Fibroblast of skin of right quadriceps (primary cell): ENCODE data around the gene DHX57.

Experiments
- DNase-seq: peaks from one replicate; pipeline ENCODE4 v3.0.0-alpha.2; 2013

DHX57 gene

DNA sequence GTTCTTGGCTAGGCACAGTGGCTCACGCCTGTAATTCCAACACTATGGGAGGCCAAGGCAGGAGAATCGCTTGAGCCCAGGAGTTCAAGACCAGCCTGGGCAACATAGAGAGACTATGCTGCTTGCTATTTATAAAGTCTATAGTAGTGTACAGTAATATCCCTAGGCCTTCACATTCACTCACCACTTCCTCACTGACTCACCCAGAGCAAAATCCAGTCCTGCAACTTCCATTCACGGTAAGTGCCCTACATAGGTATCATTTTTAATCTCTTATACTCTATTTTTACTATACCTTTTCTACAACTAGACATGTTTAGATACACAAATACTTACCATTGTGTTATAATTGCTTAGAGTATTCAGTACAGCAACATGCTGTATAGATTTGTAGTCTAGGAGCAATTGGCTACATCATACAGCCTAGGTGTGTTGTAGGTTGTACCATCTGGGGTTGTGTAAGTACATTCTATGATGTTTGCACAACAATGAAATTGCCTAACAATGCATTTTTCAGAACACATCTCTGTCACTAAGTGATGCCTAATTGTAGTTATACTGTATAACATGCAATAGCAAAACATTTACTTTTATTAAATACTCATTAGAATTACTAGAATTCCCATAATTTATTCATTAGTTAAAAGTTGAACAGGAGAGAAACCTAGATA, 8.8 kb downstream of the DHX57 start:
- no peak for DNase-seq

DNA sequence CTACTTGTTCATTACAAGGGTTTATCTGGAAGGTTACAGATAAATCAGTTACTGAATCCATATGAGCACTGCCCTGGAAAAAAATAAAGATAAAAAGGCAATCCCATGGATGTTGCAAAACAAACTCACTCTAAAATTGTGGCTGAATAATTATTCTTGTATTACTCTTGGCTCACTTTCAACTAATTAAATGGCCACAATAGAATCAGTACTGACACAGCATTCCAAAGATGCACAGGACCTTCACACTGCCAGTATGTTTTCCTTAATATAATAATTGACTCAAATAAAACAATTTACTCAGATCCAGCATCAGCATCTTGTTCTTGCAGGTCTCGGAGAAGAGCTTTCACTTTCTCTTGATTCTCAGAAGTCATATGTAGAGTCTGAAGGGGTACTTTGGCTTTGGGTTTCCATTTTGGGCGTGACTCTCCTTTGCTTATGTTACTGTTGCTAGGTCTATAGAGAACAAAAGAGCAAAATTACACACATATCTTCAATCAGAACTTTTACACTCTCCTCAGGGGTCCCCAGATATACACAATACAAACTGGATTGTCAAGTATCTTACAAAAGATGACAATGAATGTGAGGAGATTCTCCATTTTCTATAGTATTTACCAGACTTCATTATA, 12.6 kb downstream of the DHX57 start:
- DNase-seq: no peak

DNA sequence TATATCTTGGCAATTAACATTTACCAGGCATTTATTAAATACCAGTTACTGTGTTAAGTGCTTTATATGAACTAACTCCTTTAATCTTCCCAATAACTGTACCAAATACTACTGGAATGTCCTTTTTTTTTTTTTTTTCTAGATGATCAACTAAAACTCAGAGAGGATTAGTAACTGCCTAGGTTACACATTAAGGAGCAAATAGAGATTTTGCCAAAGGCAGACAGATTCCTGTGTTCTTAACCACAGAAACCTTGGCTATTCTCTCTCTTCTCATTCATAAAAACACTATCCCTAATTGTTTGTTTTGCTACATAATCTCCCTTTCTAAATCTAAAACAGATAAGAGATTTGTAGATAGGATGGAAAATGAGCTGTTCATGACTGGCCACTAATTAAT, 13.3 kb downstream of the DHX57 start:
- no peak for DNase-seq

DNA sequence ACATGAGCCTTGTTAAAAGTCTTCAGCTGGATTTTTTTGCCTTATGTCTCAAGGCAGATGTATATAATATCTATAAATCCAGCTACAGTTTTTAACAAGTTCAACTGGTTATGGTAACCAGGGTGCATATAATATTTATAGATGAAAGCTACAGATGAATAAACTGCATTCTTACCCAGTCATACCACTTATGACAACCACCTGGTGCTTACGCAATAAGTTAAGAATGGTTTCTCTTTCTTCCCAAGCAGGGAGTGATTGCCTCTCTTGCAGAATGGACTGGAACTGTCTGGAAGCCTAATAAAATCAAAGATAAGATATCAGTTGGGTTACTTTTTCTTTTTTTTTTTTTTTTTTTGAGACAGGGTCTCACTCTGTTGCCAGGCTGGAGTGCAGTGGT, 19.6 kb downstream of the DHX57 start:
- DNase-seq: peak; percentile 6

DNA sequence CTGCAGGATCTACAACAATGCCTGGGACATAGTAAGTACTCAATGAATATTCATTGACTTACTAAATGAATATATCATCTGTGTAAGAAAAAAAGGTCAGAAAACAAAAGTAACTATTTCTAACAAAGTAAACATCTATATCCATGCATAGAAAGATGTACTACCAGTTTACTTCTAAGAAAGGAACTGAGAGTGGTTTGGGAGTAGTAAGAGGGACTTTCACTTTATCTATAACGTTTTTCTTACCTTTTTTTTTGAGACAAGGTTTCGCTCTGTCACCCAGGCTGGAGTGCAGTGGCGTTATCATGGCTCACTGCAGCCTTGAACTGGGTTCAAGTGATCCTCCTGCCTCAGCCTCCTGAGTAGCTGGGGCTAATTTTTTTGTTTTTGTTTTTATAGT, 25.7 kb downstream of the DHX57 start:
- no peak for DNase-seq

DNA sequence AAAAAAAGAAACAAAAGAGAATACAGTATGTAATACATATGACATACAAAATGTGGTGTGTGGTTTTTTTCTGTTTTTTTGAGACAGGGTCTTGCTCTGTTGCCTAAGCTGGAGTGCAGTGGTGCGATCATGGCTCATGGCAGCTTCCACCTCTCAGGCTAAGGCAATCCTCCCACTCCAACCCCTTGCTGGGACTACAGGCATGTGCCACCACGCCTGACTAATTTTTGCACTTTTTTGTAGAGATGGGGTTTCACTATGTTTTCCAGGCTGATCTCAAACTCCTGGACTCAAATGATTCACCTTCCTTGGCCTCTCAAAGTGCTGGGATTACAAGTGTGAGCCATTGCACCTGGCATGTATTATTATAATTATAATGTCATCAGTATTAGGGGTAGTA, 38.9 kb downstream of the DHX57 start:
- no peak for DNase-seq

DNA sequence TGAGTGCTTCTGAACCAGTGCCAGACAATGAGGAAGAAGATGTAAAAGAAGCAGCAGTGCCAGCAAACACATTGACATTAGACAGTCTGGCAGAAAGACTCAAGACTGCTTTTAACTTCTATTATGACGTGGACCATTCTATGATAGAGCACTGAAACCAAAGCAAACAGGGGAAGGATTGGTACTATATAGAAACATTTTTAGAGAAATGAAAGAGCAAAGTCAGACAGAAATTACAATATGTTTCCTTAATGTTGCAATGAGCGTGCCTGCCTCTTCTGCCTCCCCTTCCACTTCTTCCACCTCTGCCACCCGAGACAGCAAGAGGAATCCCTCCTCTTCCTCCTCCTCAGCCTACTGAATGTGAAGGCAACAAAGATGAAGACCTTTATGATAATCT, 39.7 kb downstream of the DHX57 start:
- no peak for DNase-seq

DNA sequence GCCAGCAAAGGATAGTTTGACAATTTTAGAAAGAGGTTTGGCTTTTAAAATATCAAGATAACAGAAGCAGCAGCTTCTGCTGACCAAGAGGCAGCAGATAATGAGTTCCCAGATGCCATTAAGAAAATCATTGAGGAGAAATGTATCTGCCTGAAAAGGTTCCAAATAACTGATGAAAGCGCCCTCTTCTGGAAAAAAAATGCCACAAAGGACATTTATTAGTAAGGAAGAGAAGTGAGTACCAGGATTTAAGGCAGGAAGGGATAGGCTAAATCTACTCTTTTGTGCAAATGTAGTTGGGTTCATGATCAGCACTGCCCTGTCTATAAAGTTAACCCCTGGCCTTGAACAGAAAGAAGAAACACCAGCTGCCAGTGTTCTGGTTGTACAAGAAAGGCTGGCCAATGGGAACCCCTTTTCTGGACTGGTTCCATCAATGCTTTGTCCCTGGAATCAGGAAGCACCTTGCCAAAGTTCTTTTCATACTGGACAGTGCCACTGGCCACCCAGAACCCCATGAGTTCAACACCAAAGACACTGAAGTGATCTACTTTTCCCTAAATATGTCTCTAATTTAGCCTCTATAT, 40.6 kb downstream of the DHX57 start:
- peak; percentile 21 for DNase-seq

DNA sequence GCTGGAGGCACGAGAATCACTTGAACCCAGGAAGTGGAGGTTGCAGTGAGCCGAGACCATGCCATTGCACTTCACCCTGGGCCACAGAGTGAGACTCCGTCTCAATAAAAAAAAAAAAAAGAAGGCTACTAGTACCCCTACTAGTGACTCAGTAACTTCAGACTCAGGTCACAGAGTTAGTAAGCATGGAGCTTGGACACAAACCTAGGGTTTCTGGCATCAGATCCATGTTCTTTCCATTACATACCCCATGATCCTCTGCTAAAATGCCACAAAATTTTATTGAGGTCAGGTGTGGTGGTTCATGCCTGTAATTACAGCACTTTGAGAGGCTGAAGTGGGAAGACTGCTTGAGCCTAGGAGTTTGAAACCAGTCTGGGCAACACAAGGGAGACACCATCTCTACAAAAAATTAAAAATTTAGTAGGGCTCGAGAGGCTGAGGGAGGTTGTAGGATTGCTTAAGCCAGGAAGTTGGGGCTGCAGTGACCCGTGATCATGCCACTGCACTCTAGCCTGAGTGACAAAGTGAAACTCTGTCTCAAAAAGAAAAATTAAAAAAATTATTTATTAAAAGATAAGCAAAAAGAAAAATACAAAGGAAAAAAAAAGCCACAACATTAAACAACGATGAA, 45.1 kb downstream of the DHX57 start:
- DNase-seq: no peak

DNA sequence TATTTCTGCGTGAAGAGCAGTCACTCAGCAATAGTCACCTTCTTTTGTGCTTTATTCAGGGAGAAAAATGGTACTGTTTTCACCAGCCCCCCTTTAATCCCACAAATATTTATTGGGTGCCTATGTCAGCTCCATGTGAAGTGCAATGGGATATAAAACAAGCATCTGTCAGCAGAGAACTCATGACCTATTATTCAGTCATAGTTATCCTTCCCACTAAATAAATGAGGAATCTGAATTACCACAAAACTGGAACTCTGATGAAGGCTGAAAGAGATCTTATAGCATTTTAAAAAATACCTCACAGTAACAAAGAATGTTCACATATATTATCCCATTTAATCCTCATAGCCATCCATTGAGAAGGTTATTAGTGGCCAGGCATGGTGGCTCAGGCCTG, 45.8 kb downstream of the DHX57 start:
- peak; percentile 41 for DNase-seq

DNA sequence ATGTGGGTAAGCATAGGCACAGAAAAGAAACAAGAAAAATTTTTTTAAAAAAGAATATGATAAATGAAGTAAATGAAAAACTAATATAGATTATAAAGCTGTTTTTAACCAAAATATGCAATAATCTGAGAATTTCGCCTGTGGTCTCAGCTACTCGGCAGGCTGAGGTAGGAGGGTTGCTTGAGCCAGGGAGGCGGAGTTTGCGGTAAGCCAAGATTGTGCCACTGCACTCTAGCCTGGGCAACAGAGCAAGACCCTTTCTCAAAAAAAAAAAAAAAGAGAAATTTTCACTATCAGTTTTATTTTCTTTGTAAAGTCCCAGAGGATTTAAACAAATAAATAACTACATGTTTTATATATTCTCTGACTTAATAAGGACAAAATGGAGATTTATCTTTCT, 47.3 kb downstream of the DHX57 start:
- DNase-seq: no peak

DNA sequence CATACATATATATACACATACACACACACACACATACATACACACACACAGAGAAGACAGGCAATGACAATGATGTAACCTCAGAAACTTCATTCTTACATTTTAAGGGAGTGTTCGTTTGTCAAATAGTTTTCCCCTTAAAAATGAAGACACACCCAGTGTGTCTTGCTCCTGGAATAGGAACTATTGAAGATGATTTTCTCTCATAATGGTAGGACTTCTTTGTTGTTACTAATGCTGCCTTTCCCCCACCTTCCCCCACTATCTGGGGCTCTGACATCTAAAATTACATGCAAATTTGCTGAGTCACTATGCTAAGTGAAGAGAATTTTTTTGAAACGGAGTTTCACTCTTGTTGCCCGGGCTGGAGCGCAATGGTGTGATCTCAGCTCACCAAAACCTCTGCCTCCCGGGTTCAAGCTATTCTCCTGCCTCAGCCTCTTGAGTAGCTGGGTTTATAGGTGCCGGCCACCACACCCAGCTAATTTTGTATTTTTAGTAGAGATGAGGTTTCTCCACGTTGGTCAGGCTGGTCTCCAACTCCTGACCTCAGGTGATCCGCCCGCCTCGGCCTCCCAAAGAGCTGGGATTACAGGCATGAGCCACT, 48.1 kb downstream of the DHX57 start:
- peak; percentile 86 for DNase-seq

DNA sequence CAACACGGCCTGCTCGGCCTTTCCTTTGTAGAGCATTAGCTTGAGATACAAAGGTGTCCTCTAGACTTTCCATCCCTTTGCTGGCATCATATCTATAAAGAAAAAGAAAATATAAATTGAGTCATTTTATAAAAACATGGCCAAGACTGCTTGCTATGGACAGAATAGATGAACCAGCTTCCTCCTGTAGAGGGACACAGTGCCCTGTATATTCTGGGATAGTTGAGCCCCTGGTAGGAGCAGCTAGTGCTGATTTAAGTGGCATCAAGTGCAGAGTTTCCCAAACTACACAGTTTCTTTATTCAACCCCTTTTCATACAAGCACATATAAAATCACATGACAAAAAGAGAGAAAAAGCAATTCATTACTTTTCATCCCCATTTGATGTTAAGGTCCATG, 49.8 kb downstream of the DHX57 start:
- no peak for DNase-seq

DNA sequence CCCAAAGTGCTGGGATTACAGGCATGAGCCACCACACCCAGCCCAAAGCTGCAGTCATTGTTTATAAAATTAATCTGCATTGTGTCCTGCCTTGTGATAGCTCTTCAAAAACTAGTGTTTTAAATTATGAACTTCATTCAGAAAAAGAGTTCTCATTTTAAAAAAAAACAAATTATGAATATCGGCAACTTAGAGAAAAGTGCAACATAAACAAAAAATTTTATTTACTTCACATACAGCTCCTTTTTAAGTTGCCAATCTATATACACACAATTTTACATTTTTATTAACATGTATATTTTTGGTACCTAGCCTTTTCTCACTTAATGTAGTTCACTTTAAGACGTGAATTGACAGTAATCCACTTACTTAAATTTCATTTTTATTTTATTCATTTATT, 50.8 kb downstream of the DHX57 start:
- no peak for DNase-seq

DNA sequence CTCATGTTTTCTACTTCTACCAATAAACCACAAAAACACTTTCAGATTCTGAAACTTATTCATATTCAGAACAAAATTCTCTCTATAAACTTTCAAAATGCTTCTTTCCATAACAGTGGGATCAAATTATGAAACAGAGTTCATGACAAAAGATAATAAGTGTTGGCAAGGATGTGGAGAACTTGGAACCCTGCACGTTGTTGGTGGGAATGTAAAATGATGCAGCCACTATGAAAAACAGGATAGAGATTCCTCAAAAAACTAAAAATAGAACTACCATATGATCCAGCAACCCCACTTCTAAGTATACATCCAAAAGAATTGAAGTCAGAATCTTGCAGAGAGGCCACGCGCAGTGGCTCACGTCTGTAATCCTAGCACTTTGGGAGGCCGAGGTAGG, 52.3 kb downstream of the DHX57 start:
- no peak for DNase-seq

DNA sequence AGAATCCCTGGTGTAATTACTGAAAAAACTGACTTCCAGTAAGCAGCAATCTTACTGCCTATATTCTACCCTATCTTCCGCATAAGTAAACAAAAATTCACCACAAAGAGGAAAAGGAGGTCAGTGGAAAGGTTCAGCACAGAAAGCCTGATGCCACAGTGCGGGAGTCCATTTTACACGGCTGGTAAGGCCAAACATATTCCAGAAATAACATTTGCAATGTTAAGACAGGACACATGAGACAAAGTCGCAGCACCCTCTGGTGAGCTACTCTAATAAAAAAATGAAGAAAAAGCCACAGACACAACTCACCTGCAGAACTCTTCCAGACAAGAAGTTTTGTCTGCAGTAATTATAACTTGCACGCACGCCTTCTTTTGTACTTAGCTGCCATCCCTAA, 57.2 kb downstream of the DHX57 start:
- DNase-seq: no peak

DNA sequence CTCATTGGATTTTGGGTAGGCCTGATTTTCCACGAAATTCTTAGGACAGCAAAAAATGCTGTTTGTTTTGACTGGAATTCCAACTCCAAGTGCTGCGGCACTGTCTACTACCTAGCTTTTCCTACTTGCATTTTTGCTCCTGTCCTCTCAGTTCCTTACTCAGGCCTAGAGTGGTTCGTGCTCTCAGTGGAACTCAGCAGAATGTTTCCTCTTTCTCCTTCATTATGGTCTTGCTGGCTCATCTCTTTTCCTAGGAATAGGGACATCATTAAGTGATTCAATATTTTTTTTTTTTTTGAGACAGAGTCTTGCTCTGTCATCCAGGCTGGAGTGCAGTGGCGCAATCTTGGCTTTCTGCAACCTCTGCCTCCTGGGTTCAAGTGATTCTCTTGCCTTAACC, 59.8 kb downstream of the DHX57 start:
- DNase-seq: no peak

DNA sequence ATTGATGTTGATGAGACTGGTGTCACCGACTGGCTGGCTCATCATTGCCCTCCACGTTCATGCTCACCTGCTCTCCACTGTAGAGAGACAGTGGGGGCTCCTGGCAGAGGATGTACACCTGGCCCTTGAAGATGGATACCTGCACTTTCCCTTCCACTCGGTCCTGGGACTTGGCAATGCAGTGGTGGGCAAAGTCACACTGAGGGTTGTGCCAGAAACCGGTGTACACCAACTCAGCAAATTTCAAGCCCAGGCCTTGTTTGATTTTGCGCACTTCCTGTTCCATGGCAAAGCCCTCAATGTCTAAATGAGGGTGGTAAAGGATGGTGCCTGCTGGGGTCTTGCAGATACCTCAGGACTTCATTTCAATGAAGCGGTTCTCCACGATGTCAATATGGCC, 65.2 kb downstream of the DHX57 start:
- no peak for DNase-seq

DNA sequence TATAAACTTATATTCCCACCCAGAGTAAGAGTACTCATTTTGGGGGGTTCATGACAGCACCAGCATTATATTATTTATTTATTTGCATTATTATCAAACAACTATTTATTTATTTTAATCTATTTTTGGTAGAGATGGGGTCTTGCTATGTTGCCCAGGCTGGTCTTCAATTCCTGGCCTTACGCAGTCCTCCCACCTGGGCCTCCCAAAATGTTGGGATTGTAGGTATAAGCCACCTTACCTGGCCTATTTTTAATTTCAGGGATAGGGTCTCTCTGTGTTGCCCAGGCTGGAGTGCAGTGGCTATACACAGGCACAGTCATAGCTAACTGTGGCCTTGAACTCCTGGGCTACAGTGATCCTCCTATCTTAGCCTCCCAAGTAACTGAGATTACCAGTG, 67.1 kb downstream of the DHX57 start:
- no peak for DNase-seq

DNA sequence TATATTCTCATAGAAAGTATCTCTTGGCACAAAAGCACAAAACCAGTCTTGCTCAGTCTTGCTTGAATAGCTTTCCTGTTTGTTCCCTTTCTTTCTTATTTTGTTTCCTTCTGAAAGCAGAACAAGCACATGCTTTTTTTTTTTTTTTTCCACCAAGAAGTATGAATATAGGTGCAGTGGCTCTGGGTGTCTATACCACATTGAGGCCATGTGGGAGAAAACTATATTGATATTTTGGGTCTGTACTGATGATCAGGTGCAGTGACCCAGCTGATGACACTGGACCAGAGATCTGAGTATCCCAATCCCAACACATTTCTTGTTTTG, 69.0 kb downstream of the DHX57 start:
- no peak for DNase-seq

DNA sequence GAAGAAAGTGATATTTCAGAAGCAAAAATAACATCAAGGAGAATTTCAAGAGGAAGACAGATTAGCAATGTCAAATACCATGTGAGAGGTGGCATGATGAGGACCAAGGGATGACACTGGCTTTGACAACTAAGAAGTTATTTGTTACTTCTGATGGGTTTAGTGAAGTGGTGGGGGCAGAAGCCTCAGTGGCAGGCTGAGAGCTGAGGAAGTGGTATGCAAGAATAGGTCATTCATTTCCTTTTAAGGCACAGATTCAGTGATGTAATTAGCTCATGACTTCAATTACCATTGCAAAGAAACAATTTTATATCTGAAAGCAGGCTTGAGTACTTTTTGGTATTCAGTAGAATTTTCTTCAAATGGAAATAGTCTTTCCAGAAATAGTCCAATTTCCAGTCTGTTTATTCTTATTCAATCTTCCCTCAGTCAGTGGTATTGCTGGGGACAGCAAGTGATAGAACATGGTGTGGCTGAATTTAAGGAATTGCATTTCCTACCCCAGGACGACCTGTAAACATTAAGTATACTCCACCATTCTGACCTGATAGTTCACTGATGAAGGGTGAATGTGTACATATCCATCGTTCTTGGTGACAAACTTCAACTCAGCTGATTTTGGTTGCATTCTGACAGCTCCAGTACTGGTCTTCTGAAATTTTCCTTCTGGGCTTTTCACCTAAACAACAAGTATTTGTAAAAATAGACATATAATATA, 69.6 kb downstream of the DHX57 start:
- no peak for DNase-seq

DNA sequence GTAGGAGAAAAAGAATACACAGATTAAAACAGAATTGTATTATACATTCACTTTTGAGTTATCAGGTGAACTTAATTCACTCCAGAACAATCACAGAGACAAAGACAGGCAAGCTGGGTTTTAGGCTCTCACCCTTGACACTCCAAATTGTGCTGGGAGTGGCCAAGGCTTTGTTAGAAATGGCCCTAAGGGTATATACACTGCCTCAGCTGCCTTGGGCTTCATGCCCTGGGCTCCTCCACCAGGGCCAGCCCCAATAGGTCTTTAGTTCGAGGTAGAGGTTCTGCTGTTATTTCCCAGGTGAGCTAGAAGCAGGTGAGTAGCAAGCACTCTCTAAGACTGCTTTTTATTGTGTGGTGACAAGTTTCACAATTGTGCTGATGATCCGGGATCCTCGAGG, 77.8 kb downstream of the DHX57 start:
- DNase-seq: no peak

DNA sequence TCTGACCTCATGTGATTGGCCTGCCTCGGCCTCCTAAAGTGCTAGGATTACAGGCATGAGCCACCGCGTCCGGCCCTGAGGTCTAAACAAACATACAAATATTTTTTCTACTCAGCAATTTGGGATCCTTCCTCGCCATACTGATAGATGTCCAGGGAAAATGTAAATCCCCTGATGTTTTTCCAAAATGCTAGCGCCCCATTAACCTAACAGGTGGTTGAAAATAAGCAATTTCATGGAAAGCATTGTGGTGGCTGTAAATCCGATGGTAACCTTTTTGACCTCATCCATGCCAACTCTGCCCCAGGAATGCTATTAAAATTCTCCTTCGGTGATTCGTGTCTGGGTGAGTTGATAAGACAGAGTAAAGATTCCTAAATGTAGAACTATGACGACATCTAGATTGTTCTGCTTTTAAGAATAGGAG, 78.5 kb downstream of the DHX57 start:
- no peak for DNase-seq
